Measurements from ENCODE around the gene CMPK2. TPM values are rescaled to one million over a fixed set of nuclear protein-coding genes. Genes with fewer than 3 reads are reported as not detected.

The CMPK2 gene
- total RNA-seq, 1 donor, result 12.8 TPM

DNA sequence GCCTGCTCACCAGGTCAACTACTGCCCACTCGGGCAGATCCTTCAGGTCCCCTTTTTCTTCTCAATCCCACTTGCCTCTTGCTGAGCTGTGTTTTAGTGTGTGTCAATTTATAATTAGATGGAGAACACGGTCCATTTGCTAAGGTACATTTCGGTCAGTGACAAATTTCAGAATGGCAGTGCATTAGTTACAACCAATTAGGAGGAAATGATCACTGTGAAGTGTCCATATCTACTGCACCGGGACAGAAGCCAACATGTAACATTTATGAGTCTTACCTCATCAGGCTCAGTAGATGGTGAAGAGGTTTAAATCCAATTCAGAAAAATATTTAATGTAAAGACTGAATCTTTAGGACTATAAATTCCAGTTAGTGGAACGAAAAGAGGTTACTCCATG is 47.7 kb downstream of the CMPK2 start:
- H3K4me3 ChIP-seq (ENCODE audit: low read length), result no peak overlapping the region
- no peaks in the 10 kb centered on the region for H3K4me1 ChIP-seq (ENCODE audit: insufficient read depth, low read length)
- no peaks in the 10 kb centered on the region for H3K9me3 ChIP-seq (ENCODE audit: low read depth, low read length)
- no peaks in the 10 kb centered on the region for H3K27me3 ChIP-seq (ENCODE audit: insufficient read depth, low read length)

DNA sequence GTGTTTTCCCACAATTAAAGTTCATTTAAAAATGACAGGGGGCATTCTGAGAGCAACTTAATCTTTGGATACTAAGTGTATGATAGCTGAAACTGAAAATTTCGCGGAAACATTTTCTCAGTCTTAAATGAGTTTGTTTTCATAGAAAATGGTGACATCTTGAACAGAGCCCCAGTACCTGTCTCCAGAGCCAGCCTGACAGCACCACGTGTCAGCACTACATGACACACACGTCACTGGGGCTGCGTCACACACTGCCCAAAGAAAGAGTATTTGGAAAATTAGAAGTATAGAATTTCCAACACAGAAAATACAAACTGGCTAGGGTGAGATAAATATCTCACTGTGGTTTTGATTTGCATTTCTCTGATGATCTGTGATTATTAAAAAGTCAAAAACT is 50.8 kb downstream of the CMPK2 start:
- Histone ChIP-seq H3K4me3 (ENCODE audit: low read length) (no peak overlapping the region), H3K9me3 (ENCODE audit: low read depth, low read length) (no peaks in the 10 kb centered on the region), H3K27me3 (ENCODE audit: insufficient read depth, low read length) (no peaks in the 10 kb centered on the region), H3K4me1 (ENCODE audit: insufficient read depth, low read length) (no peaks in the 10 kb centered on the region)

DNA sequence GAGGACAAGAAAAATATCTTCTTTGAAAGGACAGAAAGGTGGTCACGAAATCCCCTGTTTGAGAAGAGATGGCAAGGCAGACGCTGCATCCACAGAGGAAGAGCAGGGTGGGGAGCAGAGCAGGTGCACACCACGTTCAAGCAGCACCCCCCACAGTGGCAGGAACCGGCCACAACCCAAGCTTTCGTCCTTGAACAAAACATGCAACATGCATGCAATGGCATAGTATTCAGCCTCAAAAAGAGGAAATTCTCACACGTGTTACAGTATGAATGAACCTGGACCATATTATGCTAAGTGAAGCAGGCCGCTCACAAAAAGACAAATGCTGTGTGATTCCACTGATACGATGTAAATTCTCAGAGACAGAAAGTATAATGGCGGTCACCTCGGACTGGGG is 51.4 kb downstream of the CMPK2 start:
- no peak overlapping the region for H3K4me3 ChIP-seq (ENCODE audit: low read length)
- H3K27me3 ChIP-seq (ENCODE audit: insufficient read depth, low read length), result no peaks in the 10 kb centered on the region
- no peaks in the 10 kb centered on the region for H3K9me3 ChIP-seq (ENCODE audit: low read depth, low read length)
- H3K4me1 ChIP-seq (ENCODE audit: insufficient read depth, low read length), result no peaks in the 10 kb centered on the region

DNA sequence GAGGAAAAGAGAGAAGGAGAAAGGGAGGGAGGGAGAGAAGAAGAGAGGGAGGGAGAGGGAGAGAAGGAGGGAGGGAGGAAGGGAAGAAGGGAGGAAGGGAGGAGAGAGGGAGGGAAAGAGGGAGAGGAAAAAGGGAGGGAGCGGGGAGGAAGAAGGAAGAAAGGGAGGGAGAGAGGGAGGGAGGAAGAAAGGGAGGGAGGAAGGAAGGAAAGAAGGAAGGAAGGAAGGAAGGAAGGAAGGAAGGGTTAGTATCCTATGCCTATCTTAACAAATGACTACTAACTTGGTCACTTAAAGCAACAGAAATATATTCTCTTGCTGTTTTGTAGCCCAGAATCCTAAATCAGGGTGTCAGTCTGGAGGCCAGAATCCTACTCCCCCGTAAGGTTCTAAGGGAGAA is 52.1 kb downstream of the CMPK2 start:
- Histone ChIP-seq H3K27me3 (ENCODE audit: insufficient read depth, low read length) (no peaks in the 10 kb centered on the region), H3K4me1 (ENCODE audit: insufficient read depth, low read length) (no peaks in the 10 kb centered on the region), H3K4me3 (ENCODE audit: low read length) (no peak overlapping the region), H3K9me3 (ENCODE audit: low read depth, low read length) (no peaks in the 10 kb centered on the region)

DNA sequence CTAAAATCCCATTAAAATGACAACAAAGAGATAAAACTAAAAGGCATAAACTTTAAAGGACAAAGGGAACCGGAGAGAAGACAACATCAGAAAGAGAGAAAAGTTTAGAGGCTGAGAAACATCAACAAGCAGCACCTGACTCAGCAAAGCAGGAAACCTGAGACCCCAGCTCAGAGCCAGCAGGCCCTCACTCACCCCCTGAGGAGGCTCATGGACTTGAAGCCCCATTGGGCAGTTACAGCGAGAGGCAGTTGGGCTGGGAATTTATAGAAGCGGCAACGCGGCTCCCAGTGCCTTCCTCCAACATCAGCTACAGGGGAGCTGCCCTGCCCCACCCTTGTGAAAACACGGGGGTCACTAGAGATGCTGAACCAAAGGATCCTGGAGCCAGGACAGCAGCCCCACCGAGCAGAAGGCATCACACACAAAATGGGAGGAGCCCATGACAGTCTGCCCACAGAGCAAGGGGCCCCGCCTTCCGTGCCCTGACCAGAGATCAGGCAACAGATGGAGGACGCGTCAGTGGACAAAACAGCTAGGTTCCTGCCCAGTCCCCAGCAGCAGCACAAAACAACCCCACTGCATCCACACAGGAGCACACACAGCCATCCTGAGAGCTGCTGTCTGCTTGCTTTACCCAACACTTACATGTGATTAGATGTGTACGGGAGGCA is 52.7 kb downstream of the CMPK2 start:
- H3K4me1 ChIP-seq (ENCODE audit: insufficient read depth, low read length), result no peaks in the 10 kb centered on the region
- no peaks in the 10 kb centered on the region for H3K9me3 ChIP-seq (ENCODE audit: low read depth, low read length)
- no peaks in the 10 kb centered on the region for H3K27me3 ChIP-seq (ENCODE audit: insufficient read depth, low read length)
- H3K4me3 ChIP-seq (ENCODE audit: low read length), result no peak overlapping the region

DNA sequence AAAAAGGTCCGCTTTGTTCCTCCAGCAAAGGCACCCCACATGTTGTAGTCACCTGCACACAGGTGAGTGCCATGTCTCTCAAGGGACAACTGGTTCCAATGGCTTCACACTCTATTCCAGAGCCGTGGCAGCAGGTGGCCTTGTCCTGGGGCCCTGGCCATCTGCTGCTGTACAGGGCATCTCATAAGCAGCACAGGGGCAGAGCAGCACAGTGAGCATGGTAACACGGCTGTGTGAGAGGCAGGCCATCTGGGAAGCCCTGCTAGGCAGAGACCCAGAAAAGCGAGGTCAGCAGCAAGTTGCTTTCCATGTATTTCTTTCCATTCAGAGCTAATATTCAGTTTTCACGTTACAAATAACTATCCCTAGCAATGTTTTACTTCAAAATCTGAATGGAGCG is 54.7 kb downstream of the CMPK2 start:
- H3K9me3 ChIP-seq (ENCODE audit: low read depth, low read length), result no peaks in the 10 kb centered on the region
- H3K4me3 ChIP-seq (ENCODE audit: low read length), result no peak overlapping the region
- no peaks in the 10 kb centered on the region for H3K4me1 ChIP-seq (ENCODE audit: insufficient read depth, low read length)
- no peaks in the 10 kb centered on the region for H3K27me3 ChIP-seq (ENCODE audit: insufficient read depth, low read length)

DNA sequence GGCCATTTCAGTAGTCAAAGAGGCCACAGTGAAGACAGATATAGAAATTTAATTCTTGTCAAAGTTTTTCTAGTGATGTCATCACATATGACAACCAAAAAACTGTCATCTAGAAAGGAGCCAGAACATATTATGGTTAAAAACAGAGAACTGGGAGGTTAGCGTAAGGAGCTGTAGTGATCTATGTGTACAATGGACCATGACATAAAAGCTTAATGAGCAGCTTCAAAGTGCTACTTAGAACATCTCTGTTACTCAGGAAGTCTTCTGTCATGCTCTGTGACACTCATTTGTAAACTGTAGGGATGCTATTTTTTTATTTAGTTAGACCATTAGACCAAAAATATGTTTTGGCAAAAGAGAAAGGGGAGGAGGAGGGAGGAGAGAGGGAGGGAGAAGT is 57.3 kb downstream of the CMPK2 start:
- Histone ChIP-seq H3K27me3 (ENCODE audit: insufficient read depth, low read length) (no peaks in the 10 kb centered on the region), H3K9me3 (ENCODE audit: low read depth, low read length) (no peaks in the 10 kb centered on the region), H3K4me1 (ENCODE audit: insufficient read depth, low read length) (no peaks in the 10 kb centered on the region)

DNA sequence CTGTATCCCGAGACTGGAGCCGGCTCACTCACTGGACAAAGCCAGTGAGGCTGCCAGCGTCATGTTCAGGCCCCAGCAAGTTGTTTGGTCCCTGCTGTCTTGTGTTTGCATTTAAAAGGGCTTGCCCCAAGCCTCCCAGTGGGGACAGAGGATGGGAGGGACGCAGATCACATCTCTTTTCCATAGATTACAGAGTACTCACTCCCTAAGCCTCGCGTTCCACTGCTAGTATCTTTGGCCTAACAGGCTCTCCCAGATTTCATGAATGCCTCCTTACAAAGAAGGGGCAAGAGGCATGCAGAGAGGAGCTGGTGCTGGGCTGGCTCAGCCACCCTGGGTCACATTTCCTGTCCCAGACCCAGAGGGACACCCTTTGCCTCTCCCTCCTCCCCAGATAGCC is 59.1 kb downstream of the CMPK2 start:
- no peaks in the 10 kb centered on the region for H3K27me3 ChIP-seq (ENCODE audit: insufficient read depth, low read length)
- H3K9me3 ChIP-seq (ENCODE audit: low read depth, low read length), result no peaks in the 10 kb centered on the region
- no peaks in the 10 kb centered on the region for H3K4me1 ChIP-seq (ENCODE audit: insufficient read depth, low read length)
- H3K4me3 ChIP-seq (ENCODE audit: low read length), result no peak overlapping the region

More for the DNA sequence above, 57.3 kb downstream of the CMPK2 start:
- H3K4me3 ChIP-seq (ENCODE audit: low read length), result no peak overlapping the region

DNA sequence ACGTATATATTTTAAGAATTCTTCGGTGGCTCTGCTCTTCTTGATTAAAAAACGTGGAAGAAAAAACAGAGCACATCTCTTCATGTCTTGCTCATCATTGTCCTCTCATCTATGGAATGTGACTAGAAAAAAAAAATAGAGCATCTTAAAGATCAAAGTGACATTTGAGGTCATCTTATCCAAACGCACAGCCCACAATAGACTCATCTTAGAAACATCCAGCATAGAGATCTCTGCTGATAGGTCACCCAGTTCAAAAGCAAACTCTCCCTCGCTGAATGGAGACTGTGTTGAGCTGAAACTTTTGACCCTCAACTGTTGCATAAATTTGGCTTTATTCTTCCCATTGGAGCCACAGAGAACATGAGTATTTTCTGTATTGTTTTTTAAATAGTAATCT is 65.2 kb downstream of the CMPK2 start:
- Histone ChIP-seq H3K4me3 (ENCODE audit: low read length) (no peak overlapping the region), H3K27me3 (ENCODE audit: insufficient read depth, low read length) (no peaks in the 10 kb centered on the region), H3K4me1 (ENCODE audit: insufficient read depth, low read length) (no peaks in the 10 kb centered on the region), H3K9me3 (ENCODE audit: low read depth, low read length) (no peaks in the 10 kb centered on the region)

Other genes starting within 250 kb of the CMPK2 start
- 6.8 TPM for gene RSAD2, start 11.9 kb upstream of the CMPK2 start, total RNA-seq
- 22.8 TPM for gene RNF144A, start 51.5 kb upstream of the CMPK2 start, total RNA-seq

All from mononuclear cell (primary cell).